WTC11 (cell line): ENCODE data around the gene CYP24A1. TPM values are rescaled to one million over a fixed set of nuclear protein-coding genes. Genes with fewer than 3 reads are reported as not detected.

Experiments used
- ATAC-seq: fragments of 200-7000 bp; cut with Tn5 transposase; 2 replicates; pipeline ENCODE4 v1.10.0; 2021; ENCODE audit warnings: mild to moderate bottlenecking, moderate library complexity
- CTCF ChIA-PET: fragments of 300-600 bp; sonication (Branson Sonifier 250); formaldehyde crosslinking; loops from one replicate; lab custom pipeline; 2021; ENCODE audit warnings: antibody characterized with exemption; lab: Charles Lee
- POLR2A ChIA-PET: fragments of 350-600 bp; sonication (Branson Sonifier 250); formaldehyde crosslinking; loops from one replicate; lab custom pipeline; 2021; ENCODE audit warnings: antibody characterized with exemption; lab: Charles Lee
- DNase-seq: peaks from one replicate; pipeline ENCODE4 v3.0.0; 2021; ENCODE audit warnings: low spot score
- H3K27ac Mint-ChIP-seq: 2 replicates; pipeline ENCODE4 v1.8.0; 2021; ENCODE audit warnings: mixed read lengths
- H3K27me3 Mint-ChIP-seq: 2 replicates; pipeline ENCODE4 v1.8.0; 2021; ENCODE audit warnings: low read depth, mild to moderate bottlenecking, moderate library complexity, mixed read lengths
- H3K36me3 Mint-ChIP-seq: 2 replicates; pipeline ENCODE4 v1.8.0; 2021; ENCODE audit warnings: mixed read lengths
- H3K4me1 Mint-ChIP-seq: 2 replicates; pipeline ENCODE4 v1.8.0; 2022; ENCODE audit warnings: mixed read lengths
- H3K4me3 Mint-ChIP-seq: 2 replicates; pipeline ENCODE4 v1.8.0; 2021; ENCODE audit warnings: mild to moderate bottlenecking, moderate library complexity, mixed read lengths
- H3K9me3 Mint-ChIP-seq: 2 replicates; pipeline ENCODE4 v1.8.0; 2021; ENCODE audit warnings: mixed read lengths
- CBFB ChIP-seq: sonication (generic); formaldehyde crosslinking; IDR thresholded peaks from 2 replicates; pipeline ENCODE4 v1.8.1; 2022; ENCODE audit warnings: mild to moderate bottlenecking, low read depth, missing genetic modification reagents
- KAT7 ChIP-seq: sonication (generic); formaldehyde crosslinking; IDR thresholded peaks from 2 replicates; pipeline ENCODE4 v1.8.1; 2023; ENCODE audit warnings: missing genetic modification reagents, mild to moderate bottlenecking, borderline replicate concordance
- SMAD4 ChIP-seq: sonication (generic); formaldehyde crosslinking; IDR thresholded peaks from 2 replicates; pipeline ENCODE4 v1.8.0; 2022; ENCODE audit warnings: mild to moderate bottlenecking, missing genetic modification reagents
- ZBTB21 ChIP-seq: sonication (generic); formaldehyde crosslinking; IDR thresholded peaks from 2 replicates; pipeline ENCODE4 v1.8.1; 2023; ENCODE audit warnings: mild to moderate bottlenecking, missing genetic modification reagents, borderline replicate concordance
- ZNF416 ChIP-seq: fragments of 250-450 bp; sonication (Bioruptor Pico); IDR thresholded peaks from 2 replicates; pipeline ENCODE4 v1.9.0; 2021; ENCODE audit warnings: mild to moderate bottlenecking, inconsistent platforms
- ZNF423 ChIP-seq: fragments of 250-450 bp; sonication (Bioruptor Pico); IDR thresholded peaks from 2 replicates; pipeline ENCODE4 v2.1.2; 2022; ENCODE audit warnings: mild to moderate bottlenecking, moderate library complexity
- ZNF671 ChIP-seq: fragments of 250-450 bp; sonication (Bioruptor Pico); IDR thresholded peaks from 2 replicates; pipeline ENCODE4 v1.8.0; 2021; ENCODE audit warnings: mild to moderate bottlenecking
- total RNA-seq: library from RNA; stranded (reverse); gene quantifications from 3 replicates; pipeline ENCODE4 v1.2.3, GENCODE V29; 2021
- TF ChIP-seq, protein P1 (sequence below): sonication (generic); formaldehyde crosslinking; IDR thresholded peaks from 2 replicates; pipeline ENCODE4 v1.8.0; 2022; ENCODE audit warnings: mild to moderate bottlenecking, missing genetic modification reagents
- TF ChIP-seq, protein P2 (sequence below): fragments of 250-450 bp; sonication (Bioruptor Pico); IDR thresholded peaks from 2 replicates; pipeline ENCODE4 v1.8.0; 2021; ENCODE audit warnings: mild to moderate bottlenecking
- TF ChIP-seq, protein P3 (sequence below): fragments of 250-450 bp; sonication (Bioruptor Pico); IDR thresholded peaks from 2 replicates; pipeline ENCODE4 v1.9.0; 2021; ENCODE audit warnings: mild to moderate bottlenecking, borderline replicate concordance
- TF ChIP-seq, protein P4 (sequence below): sonication (generic); formaldehyde crosslinking; IDR thresholded peaks from 2 replicates; pipeline ENCODE4 v1.8.0; 2022; ENCODE audit warnings: missing genetic modification reagents
- TF ChIP-seq, protein P5 (sequence below): sonication (generic); formaldehyde crosslinking; IDR thresholded peaks from 2 replicates; pipeline ENCODE4 v1.8.1; 2023; ENCODE audit warnings: mild to moderate bottlenecking, missing genetic modification reagents, moderate library complexity
- TF ChIP-seq, protein P6 (sequence below): sonication (generic); formaldehyde crosslinking; IDR thresholded peaks from 2 replicates; pipeline ENCODE4 v1.8.1; 2022; ENCODE audit warnings: low read depth, mild to moderate bottlenecking, moderate library complexity, missing genetic modification reagents, borderline replicate concordance

Gene CYP24A1
- total RNA-seq, 1 experiment from 2014 or later: not detected

DNA sequence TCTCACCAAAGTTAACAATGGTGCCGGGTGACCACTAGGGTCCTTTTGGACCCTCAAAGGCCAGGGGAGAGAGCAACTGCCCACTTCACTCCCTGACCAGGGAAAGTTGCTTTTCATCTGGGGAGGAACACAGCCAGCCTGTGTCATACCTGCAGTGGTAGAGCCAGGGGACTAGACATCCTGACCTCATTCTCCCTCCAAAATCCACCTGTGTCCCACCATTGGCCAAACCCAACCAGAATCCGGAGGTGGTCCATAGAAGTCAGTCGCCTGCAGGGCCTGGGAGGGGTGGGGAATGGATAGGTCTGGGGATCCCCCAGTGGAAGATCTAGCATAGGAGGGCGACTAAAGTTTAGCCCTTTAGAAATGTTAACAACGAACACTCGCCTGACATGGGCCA is 46.9 kb upstream of the CYP24A1 start:
- no peak for DNase-seq
- H3K36me3 Mint-ChIP-seq: peaks cover 18% of the 10 kb centered on the region
- no peaks in the 10 kb centered on the region for H3K27me3 Mint-ChIP-seq
- H3K9me3 Mint-ChIP-seq: no peaks in the 10 kb centered on the region
- no peak overlapping the region for H3K4me3 Mint-ChIP-seq
- ATAC-seq: 0 out of 2 replicates have a peak, but pooled peaks have one; percentile 23
- POLR2A ChIA-PET: no interaction called here
- peaks cover 37% of the 10 kb centered on the region for H3K4me1 Mint-ChIP-seq
- TF ChIP-seq, protein P1, sequence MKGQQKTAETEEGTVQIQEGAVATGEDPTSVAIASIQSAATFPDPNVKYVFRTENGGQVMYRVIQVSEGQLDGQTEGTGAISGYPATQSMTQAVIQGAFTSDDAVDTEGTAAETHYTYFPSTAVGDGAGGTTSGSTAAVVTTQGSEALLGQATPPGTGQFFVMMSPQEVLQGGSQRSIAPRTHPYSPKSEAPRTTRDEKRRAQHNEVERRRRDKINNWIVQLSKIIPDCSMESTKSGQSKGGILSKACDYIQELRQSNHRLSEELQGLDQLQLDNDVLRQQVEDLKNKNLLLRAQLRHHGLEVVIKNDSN (CRISPR knock-in tag): no peak
- TF ChIP-seq, protein P2, sequence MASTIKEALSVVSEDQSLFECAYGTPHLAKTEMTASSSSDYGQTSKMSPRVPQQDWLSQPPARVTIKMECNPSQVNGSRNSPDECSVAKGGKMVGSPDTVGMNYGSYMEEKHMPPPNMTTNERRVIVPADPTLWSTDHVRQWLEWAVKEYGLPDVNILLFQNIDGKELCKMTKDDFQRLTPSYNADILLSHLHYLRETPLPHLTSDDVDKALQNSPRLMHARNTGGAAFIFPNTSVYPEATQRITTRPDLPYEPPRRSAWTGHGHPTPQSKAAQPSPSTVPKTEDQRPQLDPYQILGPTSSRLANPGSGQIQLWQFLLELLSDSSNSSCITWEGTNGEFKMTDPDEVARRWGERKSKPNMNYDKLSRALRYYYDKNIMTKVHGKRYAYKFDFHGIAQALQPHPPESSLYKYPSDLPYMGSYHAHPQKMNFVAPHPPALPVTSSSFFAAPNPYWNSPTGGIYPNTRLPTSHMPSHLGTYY (CRISPR knock-in tag): no peak
- TF ChIP-seq CBFB (CRISPR knock-in tag) (no peak), ZNF423 (CRISPR knock-in tag) (no peak), ZNF416 (no peak)
- TF ChIP-seq, protein P3, sequence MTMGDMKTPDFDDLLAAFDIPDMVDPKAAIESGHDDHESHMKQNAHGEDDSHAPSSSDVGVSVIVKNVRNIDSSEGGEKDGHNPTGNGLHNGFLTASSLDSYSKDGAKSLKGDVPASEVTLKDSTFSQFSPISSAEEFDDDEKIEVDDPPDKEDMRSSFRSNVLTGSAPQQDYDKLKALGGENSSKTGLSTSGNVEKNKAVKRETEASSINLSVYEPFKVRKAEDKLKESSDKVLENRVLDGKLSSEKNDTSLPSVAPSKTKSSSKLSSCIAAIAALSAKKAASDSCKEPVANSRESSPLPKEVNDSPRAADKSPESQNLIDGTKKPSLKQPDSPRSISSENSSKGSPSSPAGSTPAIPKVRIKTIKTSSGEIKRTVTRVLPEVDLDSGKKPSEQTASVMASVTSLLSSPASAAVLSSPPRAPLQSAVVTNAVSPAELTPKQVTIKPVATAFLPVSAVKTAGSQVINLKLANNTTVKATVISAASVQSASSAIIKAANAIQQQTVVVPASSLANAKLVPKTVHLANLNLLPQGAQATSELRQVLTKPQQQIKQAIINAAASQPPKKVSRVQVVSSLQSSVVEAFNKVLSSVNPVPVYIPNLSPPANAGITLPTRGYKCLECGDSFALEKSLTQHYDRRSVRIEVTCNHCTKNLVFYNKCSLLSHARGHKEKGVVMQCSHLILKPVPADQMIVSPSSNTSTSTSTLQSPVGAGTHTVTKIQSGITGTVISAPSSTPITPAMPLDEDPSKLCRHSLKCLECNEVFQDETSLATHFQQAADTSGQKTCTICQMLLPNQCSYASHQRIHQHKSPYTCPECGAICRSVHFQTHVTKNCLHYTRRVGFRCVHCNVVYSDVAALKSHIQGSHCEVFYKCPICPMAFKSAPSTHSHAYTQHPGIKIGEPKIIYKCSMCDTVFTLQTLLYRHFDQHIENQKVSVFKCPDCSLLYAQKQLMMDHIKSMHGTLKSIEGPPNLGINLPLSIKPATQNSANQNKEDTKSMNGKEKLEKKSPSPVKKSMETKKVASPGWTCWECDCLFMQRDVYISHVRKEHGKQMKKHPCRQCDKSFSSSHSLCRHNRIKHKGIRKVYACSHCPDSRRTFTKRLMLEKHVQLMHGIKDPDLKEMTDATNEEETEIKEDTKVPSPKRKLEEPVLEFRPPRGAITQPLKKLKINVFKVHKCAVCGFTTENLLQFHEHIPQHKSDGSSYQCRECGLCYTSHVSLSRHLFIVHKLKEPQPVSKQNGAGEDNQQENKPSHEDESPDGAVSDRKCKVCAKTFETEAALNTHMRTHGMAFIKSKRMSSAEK: no peak
- TF ChIP-seq, protein P4, sequence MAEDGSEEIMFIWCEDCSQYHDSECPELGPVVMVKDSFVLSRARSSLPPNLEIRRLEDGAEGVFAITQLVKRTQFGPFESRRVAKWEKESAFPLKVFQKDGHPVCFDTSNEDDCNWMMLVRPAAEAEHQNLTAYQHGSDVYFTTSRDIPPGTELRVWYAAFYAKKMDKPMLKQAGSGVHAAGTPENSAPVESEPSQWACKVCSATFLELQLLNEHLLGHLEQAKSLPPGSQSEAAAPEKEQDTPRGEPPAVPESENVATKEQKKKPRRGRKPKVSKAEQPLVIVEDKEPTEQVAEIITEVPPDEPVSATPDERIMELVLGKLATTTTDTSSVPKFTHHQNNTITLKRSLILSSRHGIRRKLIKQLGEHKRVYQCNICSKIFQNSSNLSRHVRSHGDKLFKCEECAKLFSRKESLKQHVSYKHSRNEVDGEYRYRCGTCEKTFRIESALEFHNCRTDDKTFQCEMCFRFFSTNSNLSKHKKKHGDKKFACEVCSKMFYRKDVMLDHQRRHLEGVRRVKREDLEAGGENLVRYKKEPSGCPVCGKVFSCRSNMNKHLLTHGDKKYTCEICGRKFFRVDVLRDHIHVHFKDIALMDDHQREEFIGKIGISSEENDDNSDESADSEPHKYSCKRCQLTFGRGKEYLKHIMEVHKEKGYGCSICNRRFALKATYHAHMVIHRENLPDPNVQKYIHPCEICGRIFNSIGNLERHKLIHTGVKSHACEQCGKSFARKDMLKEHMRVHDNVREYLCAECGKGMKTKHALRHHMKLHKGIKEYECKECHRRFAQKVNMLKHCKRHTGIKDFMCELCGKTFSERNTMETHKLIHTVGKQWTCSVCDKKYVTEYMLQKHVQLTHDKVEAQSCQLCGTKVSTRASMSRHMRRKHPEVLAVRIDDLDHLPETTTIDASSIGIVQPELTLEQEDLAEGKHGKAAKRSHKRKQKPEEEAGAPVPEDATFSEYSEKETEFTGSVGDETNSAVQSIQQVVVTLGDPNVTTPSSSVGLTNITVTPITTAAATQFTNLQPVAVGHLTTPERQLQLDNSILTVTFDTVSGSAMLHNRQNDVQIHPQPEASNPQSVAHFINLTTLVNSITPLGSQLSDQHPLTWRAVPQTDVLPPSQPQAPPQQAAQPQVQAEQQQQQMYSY: no peak
- TF ChIP-seq, protein P5, sequence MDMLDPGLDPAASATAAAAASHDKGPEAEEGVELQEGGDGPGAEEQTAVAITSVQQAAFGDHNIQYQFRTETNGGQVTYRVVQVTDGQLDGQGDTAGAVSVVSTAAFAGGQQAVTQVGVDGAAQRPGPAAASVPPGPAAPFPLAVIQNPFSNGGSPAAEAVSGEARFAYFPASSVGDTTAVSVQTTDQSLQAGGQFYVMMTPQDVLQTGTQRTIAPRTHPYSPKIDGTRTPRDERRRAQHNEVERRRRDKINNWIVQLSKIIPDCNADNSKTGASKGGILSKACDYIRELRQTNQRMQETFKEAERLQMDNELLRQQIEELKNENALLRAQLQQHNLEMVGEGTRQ (CRISPR knock-in tag): no peak
- H3K27ac Mint-ChIP-seq: 0 out of 2 replicates have a peak overlapping the region, but pooled peaks have one; percentile 85
- CTCF ChIA-PET: interaction anchor here (0.7 to 2.4 kb wide), 3 partner anchors 12 to 425 kb away, joined by 3 to 9 read pairs (median 3); partner anchors contain the start of gene PFDN4

DNA sequence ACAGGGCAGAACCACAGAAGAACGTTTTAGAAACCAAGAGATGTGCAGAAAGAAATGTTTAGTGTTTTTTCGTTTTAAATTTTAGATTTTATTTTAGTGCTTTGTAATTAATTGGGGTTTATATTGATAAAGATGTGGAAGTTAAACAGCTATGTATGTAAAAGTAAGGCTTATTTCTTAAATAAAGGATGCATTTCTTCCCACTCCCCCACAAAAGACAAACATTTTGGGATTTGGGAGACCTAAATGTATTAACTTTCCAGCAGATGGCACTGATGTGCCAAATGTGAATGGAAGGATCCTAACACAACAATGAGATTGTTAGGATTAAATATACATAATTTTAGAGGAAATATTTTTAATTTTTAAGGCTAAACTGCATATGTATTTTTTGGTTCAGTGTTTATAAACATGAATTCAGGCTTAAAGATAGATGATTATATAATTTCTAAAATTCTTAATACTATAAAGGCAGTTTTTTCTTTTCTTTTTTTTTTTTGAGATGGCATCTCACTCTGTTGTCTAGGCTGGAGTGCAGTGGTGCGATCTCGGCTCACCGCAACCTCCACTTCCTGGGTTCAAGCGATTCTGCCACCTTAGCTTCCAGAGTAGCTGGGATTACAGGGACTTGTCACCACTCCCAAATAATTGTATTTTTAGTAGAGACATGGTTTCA is 46.1 kb upstream of the CYP24A1 start:
- no peak for ATAC-seq
- Mint-ChIP-seq H3K27me3 (no peaks in the 10 kb centered on the region), H3K4me1 (peaks cover 37% of the 10 kb centered on the region), H3K4me3 (no peak overlapping the region), H3K36me3 (peaks cover 22% of the 10 kb centered on the region), H3K27ac (no peak overlapping the region), H3K9me3 (no peaks in the 10 kb centered on the region)
- ChIA-PET POLR2A (no interaction called here), CTCF (interaction anchor here (0.7 to 1.2 kb wide), 6 partner anchors 12 to 428 kb away, joined by 3 to 4 read pairs (median 3); no protein-coding TSS in a partner anchor)
- no peak for DNase-seq
- TF ChIP-seq, protein P3: no peak
- no peak for TF ChIP-seq SMAD4 (CRISPR knock-in tag)
- TF ChIP-seq, protein P6, sequence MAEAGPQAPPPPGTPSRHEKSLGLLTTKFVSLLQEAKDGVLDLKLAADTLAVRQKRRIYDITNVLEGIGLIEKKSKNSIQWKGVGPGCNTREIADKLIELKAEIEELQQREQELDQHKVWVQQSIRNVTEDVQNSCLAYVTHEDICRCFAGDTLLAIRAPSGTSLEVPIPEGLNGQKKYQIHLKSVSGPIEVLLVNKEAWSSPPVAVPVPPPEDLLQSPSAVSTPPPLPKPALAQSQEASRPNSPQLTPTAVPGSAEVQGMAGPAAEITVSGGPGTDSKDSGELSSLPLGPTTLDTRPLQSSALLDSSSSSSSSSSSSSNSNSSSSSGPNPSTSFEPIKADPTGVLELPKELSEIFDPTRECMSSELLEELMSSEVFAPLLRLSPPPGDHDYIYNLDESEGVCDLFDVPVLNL: no peak
- no peak for TF ChIP-seq ZNF671 (CRISPR knock-in tag)
- no peak for TF ChIP-seq KAT7 (CRISPR knock-in tag)
- TF ChIP-seq, protein P5 (CRISPR knock-in tag): no peak
- TF ChIP-seq ZBTB21 (CRISPR knock-in tag): no peak
